Vagina (tissue), 2 donors: Measurements from ENCODE around the gene WDFY3. TPM values are rescaled to one million over a fixed set of nuclear protein-coding genes. Genes with fewer than 3 reads are reported as not detected.

Source experiments
- DNase-seq, 2 donors: peaks; one replicate each; pipeline ENCODE4 v3.0.0-alpha.2; 2017; ENCODE audit errors: extremely low spot score in 2 of 2
- H3K27ac ChIP-seq: fragments of 200-600 bp; sonication (generic); one replicate; pipeline ENCODE4 v1.5.1; 2019
- H3K27me3 ChIP-seq: fragments of 200-600 bp; sonication (generic); one replicate; pipeline ENCODE4 v1.5.1; 2019
- H3K36me3 ChIP-seq, 2 donors: fragments of 200-600 bp; sonication (generic); one replicate each; pipeline ENCODE4 v1.5.1; 2017 to 2019
- H3K4me1 ChIP-seq: fragments of 200-600 bp; sonication (generic); one replicate; pipeline ENCODE4 v1.5.1; 2019
- H3K4me3 ChIP-seq, 2 donors: fragments of 200-600 bp; sonication (generic); 1 replicate in 1 of 2; 2 replicates in 1 of 2; pipeline ENCODE4 v1.5.1; 2016 to 2019
- H3K9me3 ChIP-seq: fragments of 200-600 bp; sonication (generic); one replicate; pipeline ENCODE4 v1.5.1; 2019
- POLR2A ChIP-seq, 2 donors: fragments of 450-650 bp; IDR thresholded peaks; one replicate each; pipeline ENCODE4 v1.6.1; 2017; ENCODE audit warnings: antibody characterized with exemption in 2 of 2, mild to moderate bottlenecking in 2 of 2, moderate library complexity in 2 of 2
- POLR2AphosphoS5 ChIP-seq, 2 donors: sonication (generic); formaldehyde crosslinking; IDR thresholded peaks; one replicate each; pipeline ENCODE4 v1.9.0; 2017; ENCODE audit warnings: antibody characterized with exemption in 2 of 2, mild to moderate bottlenecking in 2 of 2, low read depth in 1 of 2; ENCODE audit not compliant: insufficient read depth in 1 of 2
- intact Hi-C: fragments of 100-400 bp; cut with DNase I; formaldehyde crosslinking; loops from one replicate; pipeline ENCODE4 v1.15.1; 2023
- total RNA-seq: library from RNA; depleted of rRNA; stranded (reverse); fragments of >200 nt; gene quantifications from one replicate; pipeline ENCODE4 v1.2.3, GENCODE V29; 2016
- TF ChIP-seq, protein P1 (sequence below), 3 experiments: fragments of 450-650 bp in 2 of 3; fragments of 200-600 bp in 1 of 3; sonication (generic) in 1 of 3; IDR thresholded peaks; one replicate each; pipeline ENCODE4 v1.5.1; 2017 to 2019; ENCODE audit warnings: antibody characterized with exemption in 3 of 3, mild to moderate bottlenecking in 2 of 3, moderate library complexity in 2 of 3

WDFY3 gene
- total RNA-seq, 1 donor from 2014 or later, result 67.8 TPM

DNA sequence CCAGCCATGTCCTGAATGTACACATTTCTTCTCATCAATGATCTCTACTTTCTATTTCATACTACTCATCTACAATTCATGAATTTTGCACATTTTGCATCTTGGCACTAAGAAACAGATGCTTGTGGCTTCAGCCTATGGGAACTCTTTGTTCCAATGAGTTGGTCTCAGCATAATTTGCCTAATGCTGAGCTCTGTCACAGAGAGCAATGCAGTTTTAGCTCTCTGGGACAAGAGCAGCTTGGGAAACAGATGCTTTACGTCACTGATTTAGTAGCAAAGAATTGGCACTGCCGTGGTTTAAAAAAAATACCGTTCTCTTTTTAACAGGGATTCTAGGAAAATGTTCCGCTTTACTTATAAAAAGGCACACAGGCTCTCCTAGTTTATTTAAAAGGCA is 162.4 kb downstream of the WDFY3 start:
- Histone ChIP-seq H3K27ac (no peak overlapping the region), H3K4me3 (no peak overlapping the region), H3K27me3 (no peaks in the 10 kb centered on the region), H3K36me3 (peaks cover 0 to 10% of the 10 kb centered on the region in 2 donors), H3K4me1 (peaks cover 9% of the 10 kb centered on the region), H3K9me3 (no peaks in the 10 kb centered on the region)
- no peak for DNase-seq
- intact Hi-C loops, result no loop called here
- TF ChIP-seq POLR2A (IDR thresholded peaks at IDR 0.05) (no peak), POLR2AphosphoS5 (IDR thresholded peaks at IDR 0.05; ENCODE audit: insufficient read depth in 1 of 2, low read depth in 1 of 2) (no peak)
- TF ChIP-seq, protein P1, sequence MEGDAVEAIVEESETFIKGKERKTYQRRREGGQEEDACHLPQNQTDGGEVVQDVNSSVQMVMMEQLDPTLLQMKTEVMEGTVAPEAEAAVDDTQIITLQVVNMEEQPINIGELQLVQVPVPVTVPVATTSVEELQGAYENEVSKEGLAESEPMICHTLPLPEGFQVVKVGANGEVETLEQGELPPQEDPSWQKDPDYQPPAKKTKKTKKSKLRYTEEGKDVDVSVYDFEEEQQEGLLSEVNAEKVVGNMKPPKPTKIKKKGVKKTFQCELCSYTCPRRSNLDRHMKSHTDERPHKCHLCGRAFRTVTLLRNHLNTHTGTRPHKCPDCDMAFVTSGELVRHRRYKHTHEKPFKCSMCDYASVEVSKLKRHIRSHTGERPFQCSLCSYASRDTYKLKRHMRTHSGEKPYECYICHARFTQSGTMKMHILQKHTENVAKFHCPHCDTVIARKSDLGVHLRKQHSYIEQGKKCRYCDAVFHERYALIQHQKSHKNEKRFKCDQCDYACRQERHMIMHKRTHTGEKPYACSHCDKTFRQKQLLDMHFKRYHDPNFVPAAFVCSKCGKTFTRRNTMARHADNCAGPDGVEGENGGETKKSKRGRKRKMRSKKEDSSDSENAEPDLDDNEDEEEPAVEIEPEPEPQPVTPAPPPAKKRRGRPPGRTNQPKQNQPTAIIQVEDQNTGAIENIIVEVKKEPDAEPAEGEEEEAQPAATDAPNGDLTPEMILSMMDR (IDR thresholded peaks at IDR 0.05), result no peak

DNA sequence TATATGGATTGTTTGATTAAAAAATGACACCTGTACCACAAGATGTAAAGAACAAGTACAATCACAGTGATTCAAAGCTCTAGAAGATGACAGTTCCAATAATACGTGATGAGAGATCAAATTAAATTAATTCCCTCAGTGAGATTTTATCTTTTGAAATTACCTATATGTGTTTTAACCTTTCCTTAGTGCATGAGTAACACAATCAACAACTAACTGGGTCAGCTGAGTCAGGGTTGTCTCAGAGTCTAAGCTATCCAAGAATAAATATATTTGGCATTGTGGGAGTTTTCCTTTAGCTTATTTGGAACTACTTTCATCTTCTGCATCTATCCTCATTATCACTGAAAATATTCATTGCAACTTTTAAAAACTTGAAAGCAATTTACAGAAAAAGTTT is 162.8 kb downstream of the WDFY3 start:
- H3K4me3 ChIP-seq, result no peak overlapping the region
- TF ChIP-seq, protein P1 (IDR thresholded peaks at IDR 0.05), result no peak
- no peak for TF ChIP-seq POLR2AphosphoS5 (IDR thresholded peaks at IDR 0.05; ENCODE audit: insufficient read depth in 1 of 2, low read depth in 1 of 2)
- no peak for TF ChIP-seq POLR2A (IDR thresholded peaks at IDR 0.05)
- intact Hi-C loops, result no loop called here
- H3K36me3 ChIP-seq, result peaks cover 0 to 10% of the 10 kb centered on the region in 2 donors
- peaks cover 9% of the 10 kb centered on the region for H3K4me1 ChIP-seq
- no peaks in the 10 kb centered on the region for H3K9me3 ChIP-seq
- H3K27me3 ChIP-seq, result no peaks in the 10 kb centered on the region
- no peak for DNase-seq
- no peak overlapping the region for H3K27ac ChIP-seq

DNA sequence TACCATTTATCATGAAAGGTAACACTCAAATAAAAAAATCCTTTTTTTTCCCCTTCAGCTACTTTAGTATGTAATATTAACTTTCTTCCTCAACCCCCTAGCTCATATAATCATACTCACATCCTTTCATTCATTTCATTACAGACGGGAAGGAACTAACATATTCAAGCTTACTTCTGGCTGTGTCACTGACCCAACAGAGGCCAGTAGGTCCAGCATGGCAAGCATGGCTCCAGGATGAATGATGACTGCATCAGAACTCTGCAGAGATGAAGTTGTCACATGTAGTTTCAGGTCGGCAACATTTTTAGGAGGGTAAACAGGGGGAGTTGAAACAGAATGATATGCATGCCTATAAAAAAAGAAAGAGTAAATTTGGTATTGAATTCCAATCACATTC is 163.4 kb downstream of the WDFY3 start:
- Histone ChIP-seq H3K27ac (no peak overlapping the region), H3K4me3 (no peak overlapping the region), H3K27me3 (no peaks in the 10 kb centered on the region), H3K9me3 (no peaks in the 10 kb centered on the region), H3K36me3 (peaks cover 0 to 10% of the 10 kb centered on the region in 2 donors), H3K4me1 (peaks cover 9% of the 10 kb centered on the region)
- intact Hi-C loops, result no loop called here
- DNase-seq, result no peak
- TF ChIP-seq POLR2A (IDR thresholded peaks at IDR 0.05), result no peak
- no peak for TF ChIP-seq POLR2AphosphoS5 (IDR thresholded peaks at IDR 0.05; ENCODE audit: insufficient read depth in 1 of 2, low read depth in 1 of 2)
- TF ChIP-seq, protein P1 (IDR thresholded peaks at IDR 0.05), result no peak

DNA sequence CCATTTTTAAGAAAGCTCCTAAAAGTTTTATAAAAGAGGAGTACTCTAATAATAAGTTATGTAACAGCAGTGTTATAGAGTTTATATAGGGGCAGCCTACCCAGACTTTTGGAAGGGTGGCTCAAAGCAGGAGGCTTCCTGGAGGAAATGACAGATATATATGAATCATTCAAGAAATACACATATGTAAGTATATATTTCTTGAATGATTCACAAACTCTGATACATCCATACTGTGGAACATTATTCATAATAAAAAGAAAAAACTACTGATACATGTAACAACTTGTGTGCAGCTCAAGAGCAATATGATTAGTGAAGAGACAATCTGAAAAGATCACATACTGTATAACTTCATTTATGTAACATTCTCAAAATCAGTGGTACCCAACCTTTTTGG is 166.2 kb downstream of the WDFY3 start:
- intact Hi-C loops, result no loop called here
- Histone ChIP-seq H3K36me3 (peaks cover 0 to 14% of the 10 kb centered on the region in 2 donors), H3K4me1 (peaks cover 9% of the 10 kb centered on the region), H3K9me3 (no peaks in the 10 kb centered on the region), H3K4me3 (no peak overlapping the region), H3K27me3 (no peaks in the 10 kb centered on the region), H3K27ac (no peak overlapping the region)
- TF ChIP-seq POLR2AphosphoS5 (IDR thresholded peaks at IDR 0.05; ENCODE audit: insufficient read depth in 1 of 2, low read depth in 1 of 2) (no peak), POLR2A (IDR thresholded peaks at IDR 0.05) (no peak)
- TF ChIP-seq, protein P1 (IDR thresholded peaks at IDR 0.05), result no peak
- no peak for DNase-seq

DNA sequence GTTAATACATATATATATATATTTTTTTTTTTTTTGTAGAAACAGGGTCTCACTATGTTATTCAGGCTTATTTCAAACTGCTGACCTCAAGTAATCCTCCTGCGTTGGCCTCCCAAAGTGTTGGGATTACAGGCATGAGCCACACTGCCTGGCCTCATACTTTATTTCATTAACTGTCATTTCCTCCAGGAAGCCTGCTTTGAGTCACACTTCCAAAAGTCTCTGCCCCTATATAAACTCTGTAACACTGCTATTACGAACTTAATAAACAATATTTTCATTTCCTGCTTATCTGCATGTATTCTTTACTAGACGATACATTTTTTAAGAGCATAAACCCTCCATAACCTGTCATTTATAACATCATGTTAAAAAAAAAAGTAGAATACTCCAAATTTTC is 167.2 kb downstream of the WDFY3 start:
- Histone ChIP-seq H3K36me3 (peaks cover 0 to 14% of the 10 kb centered on the region in 2 donors), H3K27me3 (no peaks in the 10 kb centered on the region), H3K9me3 (no peaks in the 10 kb centered on the region), H3K4me3 (no peak overlapping the region), H3K27ac (no peak overlapping the region), H3K4me1 (peaks cover 5% of the 10 kb centered on the region)
- no peak for DNase-seq
- intact Hi-C loops, result no loop called here
- no peak for TF ChIP-seq POLR2AphosphoS5 (IDR thresholded peaks at IDR 0.05; ENCODE audit: insufficient read depth in 1 of 2, low read depth in 1 of 2)
- TF ChIP-seq, protein P1 (IDR thresholded peaks at IDR 0.05), result no peak
- no peak for TF ChIP-seq POLR2A (IDR thresholded peaks at IDR 0.05)
